Common myeloid progenitor, CD34-positive (primary cell): ENCODE measurements around the gene C18orf32.
"Not testable (repeated sequence)": the region's sequence is repeated elsewhere in the genome, so short reads cannot be mapped to it uniquely, and the experiment has no call there.

ENCODE experiments used
- CTCF ChIA-PET: fragments of 350-600 bp; sonication (Branson Sonifier 250); formaldehyde crosslinking; loops from one replicate; lab custom pipeline; 2021; ENCODE audit warnings: antibody characterized with exemption; lab: Charles Lee
- POLR2A ChIA-PET: fragments of 350-600 bp; sonication (Branson Sonifier 250); formaldehyde crosslinking; loops from one replicate; lab custom pipeline; 2021; ENCODE audit warnings: antibody characterized with exemption; lab: Charles Lee
- DNase-seq, 3 donors: peaks; one replicate each; pipeline versions ENCODE4 v3.0.0 to v3.0.0-alpha.2; 2013
- H3K27ac ChIP-seq, 2 experiments: 1 replicate in 1 of 2; 2 replicates in 1 of 2; pipeline ENCODE4 v1.7.0; 2013; ENCODE audit warnings: inconsistent platforms in 2 of 2, low read length in 2 of 2, mild to moderate bottlenecking in 2 of 2, low read depth in 1 of 2, moderate library complexity in 1 of 2; ENCODE audit not compliant: severe bottlenecking in 2 of 2, insufficient read depth in 1 of 2, poor library complexity in 1 of 2
- H3K27me3 ChIP-seq, 5 experiments: replicated peaks in 2 of 5; 1 replicate in 3 of 5; 2 replicates in 2 of 5; pipeline versions ENCODE4 v1.6.1 to v1.7.0; 2013; ENCODE audit warnings: low read length in 4 of 5, mild to moderate bottlenecking in 2 of 5, moderate library complexity in 2 of 5, inconsistent platforms in 1 of 5; ENCODE audit not compliant: insufficient read depth in 5 of 5, control insufficient read depth in 4 of 5
- H3K36me3 ChIP-seq, 4 experiments: 1 replicate in 2 of 4; 2 replicates in 2 of 4; pipeline versions ENCODE4 v1.6.1 to v1.7.0; 2013; ENCODE audit warnings: low read length in 3 of 4, control low read depth in 1 of 4, mild to moderate bottlenecking in 1 of 4; ENCODE audit not compliant: control insufficient read depth in 4 of 4, insufficient read depth in 4 of 4
- H3K4me1 ChIP-seq, 4 experiments: 1 replicate in 3 of 4; 2 replicates in 1 of 4; pipeline versions ENCODE4 v1.6.1 to v1.7.1; 2013; ENCODE audit warnings: low read length in 3 of 4, mild to moderate bottlenecking in 3 of 4, control low read depth in 1 of 4, inconsistent platforms in 1 of 4, moderate library complexity in 1 of 4; ENCODE audit not compliant: control insufficient read depth in 4 of 4, insufficient read depth in 4 of 4; ENCODE audit errors: control extremely low read depth in 1 of 4
- H3K4me3 ChIP-seq, 7 experiments: 1 replicate in 4 of 7; 2 replicates in 3 of 7; pipeline versions ENCODE4 v1.5.1 to v1.7.0; 2013; ENCODE audit warnings: mild to moderate bottlenecking in 7 of 7, low read length in 6 of 7, moderate library complexity in 6 of 7, inconsistent platforms in 2 of 7, low read depth in 2 of 7, control low read depth in 1 of 7; ENCODE audit not compliant: insufficient read depth in 4 of 7, control insufficient read depth in 1 of 7; ENCODE audit errors: extremely low read depth in 1 of 7
- H3K9me3 ChIP-seq, 5 experiments: 1 replicate in 4 of 5; 2 replicates in 1 of 5; pipeline versions ENCODE4 v1.6.1 to v1.7.1; 2013; ENCODE audit warnings: low read length in 4 of 5, mild to moderate bottlenecking in 2 of 5, inconsistent platforms in 1 of 5, low read depth in 1 of 5, moderate library complexity in 1 of 5; ENCODE audit not compliant: control insufficient read depth in 4 of 5, insufficient read depth in 2 of 5; ENCODE audit errors: control extremely low read depth in 1 of 5
- WGBS: methylation state at CpG from one replicate; pipeline ENCODE4 v1.1.5; 2013; ENCODE audit not compliant: insufficient coverage; 5-methylcytosine and 5-hydroxymethylcytosine counted together

The C18orf32 gene

GRCh38 chr18:49474935-49475334 is 12.1 kb downstream of the C18orf32 start:
- H3K36me3 ChIP-seq, H3K27ac ChIP-seq, H3K4me3 ChIP-seq, DNase-seq, H3K9me3 ChIP-seq, H3K27me3 ChIP-seq, POLR2A ChIA-PET: not testable (repeated sequence)
- WGBS: 100% methylated on average over 5 of the region's 6 CpGs
- CTCF ChIA-PET: interaction anchor here (0.6 to 5.1 kb wide), 3 partner anchors 10 to 412 kb away, joined by 3 to 34 read pairs (median 26); partner anchors contain the start of gene C18orf32
- H3K4me1 ChIP-seq: peaks cover 5 to 23% (median 16%) of the 10 kb centered on the region in 4 experiments

- H3K4me1 ChIP-seq: peaks cover 5 to 20% (median 16%) of the 10 kb centered on the region in 4 experiments
- POLR2A ChIA-PET: no interaction called here
- CTCF ChIA-PET: interaction anchor here (4.5 to 5.1 kb wide), 2 partner anchors 9 to 13 kb away, joined by 26 to 34 read pairs; partner anchors contain the start of gene C18orf32
- H3K36me3 ChIP-seq: no peaks in the 10 kb centered on the region
- no peak overlapping the region for H3K27ac ChIP-seq
- H3K27me3 ChIP-seq: no peaks in the 10 kb centered on the region
- H3K4me3 ChIP-seq: no peak overlapping the region
- no peak for DNase-seq
- H3K9me3 ChIP-seq: peaks cover 0 to 2% (median 0%) of the 10 kb centered on the region in 5 experiments
- WGBS: 90% methylated on average over 4 of the region's 4 CpGs
These were observed 13.3 kb downstream of the C18orf32 start for GRCh38 chr18:49473721-49474120.

GRCh38 chr18:49472459-49472858 is 14.6 kb downstream of the C18orf32 start:
- POLR2A ChIA-PET: no interaction called here
- H3K36me3 ChIP-seq: no peaks in the 10 kb centered on the region

GRCh38 chr18:49471532-49471931 is 15.5 kb downstream of the C18orf32 start:
- no peak overlapping the region for H3K4me3 ChIP-seq
- ChIA-PET POLR2A (no interaction called here), CTCF (no interaction called here)
- H3K27me3 ChIP-seq: no peaks in the 10 kb centered on the region
- no peak overlapping the region for H3K27ac ChIP-seq
- H3K9me3 ChIP-seq: peaks cover 0 to 2% (median 0%) of the 10 kb centered on the region in 5 experiments
- DNase-seq: no peak
- no peaks in the 10 kb centered on the region for H3K36me3 ChIP-seq
- peaks cover 0 to 10% (median 6%) of the 10 kb centered on the region in 4 experiments for H3K4me1 ChIP-seq
- WGBS: 100% methylated on average over 1 of the region's 1 CpG

More at GRCh38 chr18:49472459-49472858, 14.6 kb downstream of the C18orf32 start:
- CTCF ChIA-PET: interaction anchor here (4.5 kb wide), 1 partner anchor 8 kb away, joined by 26 read pairs; no protein-coding TSS in a partner anchor
- Histone ChIP-seq H3K4me3 (no peak overlapping the region), H3K27me3 (no peaks in the 10 kb centered on the region), H3K27ac (no peak overlapping the region), H3K4me1 (peaks cover 5 to 19% (median 15%) of the 10 kb centered on the region in 4 experiments), H3K9me3 (peaks cover 0 to 2% (median 0%) of the 10 kb centered on the region in 5 experiments)
- WGBS: 90% methylated on average over 2 of the region's 3 CpGs
- DNase-seq: no peak

GRCh38 chr18:49467599-49467998 is 19.4 kb downstream of the C18orf32 start:
- no peak overlapping the region for H3K4me3 ChIP-seq
- peaks cover 0 to 2% (median 0%) of the 10 kb centered on the region in 5 experiments for H3K9me3 ChIP-seq
- no peaks in the 10 kb centered on the region for H3K4me1 ChIP-seq
- no peak for DNase-seq
- POLR2A ChIA-PET: no interaction called here
- WGBS: 100% methylated on average over 2 of the region's 4 CpGs
- no peaks in the 10 kb centered on the region for H3K27me3 ChIP-seq
- no peaks in the 10 kb centered on the region for H3K36me3 ChIP-seq
- CTCF ChIA-PET: interaction anchor here (0.7 to 4.9 kb wide), 2 partner anchors 9 to 18 kb away, joined by 3 to 48 read pairs; partner anchors contain the start of gene C18orf32
- H3K27ac ChIP-seq: no peak overlapping the region

GRCh38 chr18:49467019-49467563 is 19.9 kb downstream of the C18orf32 start:
- DNase-seq: no peak
- 100% methylated on average over 1 of the region's 2 CpGs for WGBS
- ChIA-PET POLR2A (no interaction called here), CTCF (interaction anchor here (1.0 to 4.9 kb wide), 2 partner anchors 19 to 44 kb away, joined by 3 to 48 read pairs; partner anchors contain the start of gene C18orf32)
- no peak overlapping the region for H3K4me3 ChIP-seq
- H3K4me1 ChIP-seq: no peaks in the 10 kb centered on the region
- H3K27me3 ChIP-seq: no peaks in the 10 kb centered on the region
- no peak overlapping the region for H3K27ac ChIP-seq
- peaks cover 0 to 2% (median 0%) of the 10 kb centered on the region in 5 experiments for H3K9me3 ChIP-seq
- H3K36me3 ChIP-seq: no peaks in the 10 kb centered on the region
